RWPE1 (cell line): ENCODE measurements around the gene GRIN3A.

Source experiments
- CTCF ChIA-PET: fragments of 350-600 bp; sonication (Branson Sonifier 250); formaldehyde crosslinking; extraction: SDS; loops from one replicate; lab custom pipeline; 2021; lab: Yijun Ruan, JAX
- POLR2A ChIA-PET: fragments of 400-600 bp; formaldehyde crosslinking; extraction: SDS; loops from one replicate; lab custom pipeline; 2020; ENCODE audit warnings: antibody characterized with exemption; ENCODE audit not compliant: low non-redundant PET; lab: Yijun Ruan, JAX
- DNase-seq: peaks from one replicate; pipeline ENCODE4 v3.0.0; 2012; ENCODE audit warnings: low spot score
- H3K27ac ChIP-seq: fragments of 450-650 bp; 2 replicates; pipeline ENCODE4 v1.5.1; 2017
- CTCF ChIP-seq: fragments of 450-650 bp; conservative IDR thresholded peaks from 2 replicates; pipeline ENCODE4 v1.5.1; 2017; ENCODE audit warnings: low read depth, mild to moderate bottlenecking

Gene GRIN3A

GRCh38 chr9:101738566-101739183, at the start of gene GRIN3A:
Gene GRIN3A (minus strand): TSS chr9:101738647. CDS start chr9:101737979, 668 bp downstream.
- peak; percentile 33 for DNase-seq
- CTCF ChIA-PET, result interaction anchor here (0.9 kb wide), 1 partner anchor 13 kb away, joined by 4 read pairs; no protein-coding TSS in a partner anchor
- no peak within 1 kb of the TSS for H3K27ac ChIP-seq
- peak; percentile 70 for TF ChIP-seq CTCF
- POLR2A ChIA-PET, result no interaction called here

GRCh38 chr9:101787891-101788290, 49.4 kb upstream of the GRIN3A start:
- no peak for DNase-seq
- no peak for TF ChIP-seq CTCF
- ChIA-PET CTCF (no interaction called here), POLR2A (no interaction called here)
- H3K27ac ChIP-seq, result no peak overlapping the region

- H3K27ac ChIP-seq, result no peak overlapping the region
- POLR2A ChIA-PET, result no interaction called here
- TF ChIP-seq CTCF, result no peak
- no peak for DNase-seq
- CTCF ChIA-PET, result no interaction called here
These were observed 39.9 kb upstream of the GRIN3A start for GRCh38 chr9:101778332-101778731.

GRCh38 chr9:101764472-101764871, 26.0 kb upstream of the GRIN3A start:
- CTCF ChIA-PET, result interaction anchor here (0.6 to 0.7 kb wide), 2 partner anchors 1121 to 1570 kb away, joined by 3 to 4 read pairs; no protein-coding TSS in a partner anchor
- no peak for DNase-seq
- no peak overlapping the region for H3K27ac ChIP-seq
- no peak for TF ChIP-seq CTCF
- POLR2A ChIA-PET, result no interaction called here

GRCh38 chr9:101758304-101758930, 20.0 kb upstream of the GRIN3A start:
- POLR2A ChIA-PET, result no interaction called here
- TF ChIP-seq CTCF, result no peak
- no peak overlapping the region for H3K27ac ChIP-seq
- CTCF ChIA-PET, result no interaction called here
- DNase-seq, result no peak

GRCh38 chr9:101753716-101754115, 15.3 kb upstream of the GRIN3A start:
- TF ChIP-seq CTCF, result no peak
- ChIA-PET CTCF (interaction anchor here (1.0 kb wide), 1 partner anchor 26 kb away, joined by 3 read pairs; no protein-coding TSS in a partner anchor), POLR2A (no interaction called here)

More at GRCh38 chr9:101753716-101754115, 15.3 kb upstream of the GRIN3A start:
- H3K27ac ChIP-seq, result no peak overlapping the region
- DNase-seq, result no peak
